Neural progenitor cell (in vitro differentiated cells): ENCODE results near the gene PCNX4.

Experiments used
- EZH2 ChIP-seq: fragments of 200-600 bp; sonication (generic); IDR thresholded peaks from 2 replicates; pipeline ENCODE4 v1.6.1; 2017; ENCODE audit warnings: antibody characterized with exemption, mild to moderate bottlenecking, moderate library complexity
- EZH2phosphoT487 ChIP-seq: fragments of 200-600 bp; sonication (generic); IDR thresholded peaks from 2 replicates; pipeline ENCODE4 v1.6.1; 2017; ENCODE audit warnings: antibody characterized with exemption
- TF ChIP-seq, protein P1 (sequence below): fragments of 200-600 bp; sonication (generic); IDR thresholded peaks from 2 replicates; pipeline ENCODE4 v1.5.1; 2017; ENCODE audit warnings: antibody characterized with exemption, mild to moderate bottlenecking

GRCh38 chr14:60151715-60152114, 60.0 kb downstream of the PCNX4 start:
- TF ChIP-seq, protein P1, sequence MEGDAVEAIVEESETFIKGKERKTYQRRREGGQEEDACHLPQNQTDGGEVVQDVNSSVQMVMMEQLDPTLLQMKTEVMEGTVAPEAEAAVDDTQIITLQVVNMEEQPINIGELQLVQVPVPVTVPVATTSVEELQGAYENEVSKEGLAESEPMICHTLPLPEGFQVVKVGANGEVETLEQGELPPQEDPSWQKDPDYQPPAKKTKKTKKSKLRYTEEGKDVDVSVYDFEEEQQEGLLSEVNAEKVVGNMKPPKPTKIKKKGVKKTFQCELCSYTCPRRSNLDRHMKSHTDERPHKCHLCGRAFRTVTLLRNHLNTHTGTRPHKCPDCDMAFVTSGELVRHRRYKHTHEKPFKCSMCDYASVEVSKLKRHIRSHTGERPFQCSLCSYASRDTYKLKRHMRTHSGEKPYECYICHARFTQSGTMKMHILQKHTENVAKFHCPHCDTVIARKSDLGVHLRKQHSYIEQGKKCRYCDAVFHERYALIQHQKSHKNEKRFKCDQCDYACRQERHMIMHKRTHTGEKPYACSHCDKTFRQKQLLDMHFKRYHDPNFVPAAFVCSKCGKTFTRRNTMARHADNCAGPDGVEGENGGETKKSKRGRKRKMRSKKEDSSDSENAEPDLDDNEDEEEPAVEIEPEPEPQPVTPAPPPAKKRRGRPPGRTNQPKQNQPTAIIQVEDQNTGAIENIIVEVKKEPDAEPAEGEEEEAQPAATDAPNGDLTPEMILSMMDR, result no peak
- TF ChIP-seq EZH2 (no peak), EZH2phosphoT487 (no peak)
